HG03064 (cell line): ENCODE data around the gene NKAP.
"Not testable (repeated sequence)": the region's sequence is repeated elsewhere in the genome, so short reads cannot be mapped to it uniquely, and the experiment has no call there.

Experiments used
- ATAC-seq: cut with Tn5 transposase; IDR thresholded peaks from one replicate; pipeline ENCODE4 v1.9.1; 2021; ENCODE audit warnings: low read depth; ENCODE audit not compliant: unreplicated experiment

NKAP gene

GRCh38 chrX:119942173-119942819 lies 1.3 kb downstream of the NKAP start:
- ATAC-seq, result no peak

GRCh38 chrX:119941336-119941735 lies 2.2 kb downstream of the NKAP start:
- no peak for ATAC-seq

GRCh38 chrX:119935215-119935874 lies 8.2 kb downstream of the NKAP start:
- ATAC-seq, result no peak

- ATAC-seq, result not testable (repeated sequence)
Measured at GRCh38 chrX:119922391-119922790, 21.2 kb downstream of the NKAP start.

GRCh38 chrX:119919835-119920585 lies 23.5 kb downstream of the NKAP start:
- ATAC-seq, result no peak

- no peak for ATAC-seq
Measured at GRCh38 chrX:119917877-119918276, 25.7 kb downstream of the NKAP start.

GRCh38 chrX:119916310-119916709 lies 27.2 kb downstream of the NKAP start:
- no peak for ATAC-seq

- ATAC-seq, result no peak
Measured at GRCh38 chrX:119900976-119901375, 42.6 kb downstream of the NKAP start.

- ATAC-seq, result no peak
Measured at GRCh38 chrX:119899125-119899524, 44.4 kb downstream of the NKAP start.

- no peak for ATAC-seq
Measured at GRCh38 chrX:119895843-119896326, 47.7 kb downstream of the NKAP start, which contains the start of gene AKAP14. AKAP14 (plus strand) TSS chrX:119895893; CDS start chrX:119903224, 7,331 bp downstream.

- ATAC-seq, result not testable (repeated sequence)
Measured at GRCh38 chrX:119891961-119892692, 51.4 kb downstream of the NKAP start.

- not testable (repeated sequence) for ATAC-seq
Measured at GRCh38 chrX:119890626-119891025, 52.9 kb downstream of the NKAP start.

- no peak for ATAC-seq
Measured at GRCh38 chrX:119887721-119888425, 55.7 kb downstream of the NKAP start.

- no peak for ATAC-seq
Measured at GRCh38 chrX:119885554-119886428, 57.8 kb downstream of the NKAP start.

GRCh38 chrX:119880552-119881437 lies 62.8 kb downstream of the NKAP start:
- ATAC-seq, result peak; percentile 73

- no peak for ATAC-seq
Measured at GRCh38 chrX:119880076-119880475, 63.5 kb downstream of the NKAP start.

- no peak for ATAC-seq
Measured at GRCh38 chrX:119878740-119879139, 64.8 kb downstream of the NKAP start.
